Erythroblast (primary cell): Measurements from ENCODE around the gene MAPK12.

Experiments
- GATA1 ChIP-seq: IDR thresholded peaks from 2 replicates; pipeline ENCODE4 v1.6.1; 2011; ENCODE audit warnings: low read depth, mild to moderate bottlenecking, control low read depth, low read length, moderate library complexity
- POLR2A ChIP-seq: IDR thresholded peaks from 2 replicates; pipeline ENCODE4 v1.6.1; 2011; ENCODE audit warnings: mild to moderate bottlenecking, low read length

GRCh38 chr22:50203288-50203687 is 58.2 kb downstream of the MAPK12 start:
- no peak for TF ChIP-seq POLR2A
- no peak for TF ChIP-seq GATA1
